HepG2 (cell line): ENCODE results near the gene DNAJC7. TPM values are rescaled to one million over a fixed set of nuclear protein-coding genes. Genes with fewer than 3 reads are reported as not detected.

Source experiments
- AGO2 ChIP-seq: fragments of 200-400 bp; formaldehyde crosslinking; optimal IDR thresholded peaks from 2 replicates; pipeline ENCODE3; 2017; ENCODE audit warnings: mild to moderate bottlenecking, low read depth, low read length, moderate library complexity
- CENPT ChIP-seq: sonication (generic); formaldehyde crosslinking; IDR thresholded peaks from 2 replicates; pipeline ENCODE4 v1.8.0; 2022; ENCODE audit warnings: low read depth, mild to moderate bottlenecking, moderate library complexity, missing genetic modification reagents
- NFAT5 ChIP-seq: sonication (generic); formaldehyde crosslinking; IDR thresholded peaks from 2 replicates; pipeline ENCODE4 v1.4.0; 2020; ENCODE audit warnings: missing genetic modification reagents
- PAXIP1 ChIP-seq: sonication (generic); formaldehyde crosslinking; conservative IDR thresholded peaks from 2 replicates; pipeline ENCODE4 v1.4.0; 2020; ENCODE audit warnings: mild to moderate bottlenecking, missing genetic modification reagents, moderate library complexity
- PBX2 ChIP-seq: IDR thresholded peaks from 2 replicates; pipeline ENCODE4 v1.6.1; 2016; ENCODE audit warnings: control low read depth
- SYNCRIP ChIP-seq: fragments of 200-400 bp; formaldehyde crosslinking; IDR thresholded peaks from 2 replicates; pipeline ENCODE4 v1.6.1; 2018; ENCODE audit warnings: mild to moderate bottlenecking, low read depth, low read length; ENCODE audit not compliant: insufficient read depth
- TFDP2 ChIP-seq: sonication (generic); formaldehyde crosslinking; IDR thresholded peaks from 2 replicates; pipeline ENCODE4 v1.4.0; 2020; ENCODE audit warnings: missing genetic modification reagents
- THAP8 ChIP-seq: sonication (generic); formaldehyde crosslinking; IDR thresholded peaks from 2 replicates; pipeline ENCODE4 v1.5.1; 2020; ENCODE audit warnings: missing genetic modification reagents, mild to moderate bottlenecking, borderline replicate concordance
- WIZ ChIP-seq: sonication (generic); formaldehyde crosslinking; IDR thresholded peaks from 2 replicates; pipeline ENCODE4 v1.5.1; 2020; ENCODE audit warnings: mild to moderate bottlenecking, missing genetic modification reagents
- ZBTB33 ChIP-seq: sonication (generic); formaldehyde crosslinking; IDR thresholded peaks from 2 replicates; pipeline ENCODE4 v1.4.0; 2020; ENCODE audit warnings: missing genetic modification reagents
- ZNF138 ChIP-seq: sonication (generic); formaldehyde crosslinking; IDR thresholded peaks from 2 replicates; pipeline ENCODE4 v1.5.0; 2020; ENCODE audit warnings: mild to moderate bottlenecking, low read depth, missing genetic modification reagents
- ZNF597 ChIP-seq: sonication (generic); formaldehyde crosslinking; IDR thresholded peaks from 2 replicates; pipeline ENCODE4 v1.5.0; 2020; ENCODE audit warnings: missing genetic modification reagents
- polyA plus RNA-seq, 8 experiments: library from polyadenylated mRNA; depleted of rRNA in 3 of 8; stranded (reverse) in 7 of 8; unstranded in 1 of 8; fragments of >200 nt; fragmentation: Illumina TruSeq in 4 of 8; extraction: Trizol in 4 of 8; gene quantifications; 2 replicates each; pipeline versions ENCODE4 v1.2.1 to v1.2.3, GENCODE V29; 2011 to 2016; ENCODE audit warnings: low read depth in 4 of 8, missing spikeins in 1 of 8, mixed read lengths in 1 of 8; ENCODE audit not compliant: insufficient read depth in 1 of 8
- total RNA-seq, 5 experiments: library from RNA; depleted of rRNA; stranded (reverse); fragments of >200 nt; fragmentation: Illumina TruSeq; extraction: Trizol; gene quantifications; 2 replicates each; pipeline ENCODE4 v1.2.3, GENCODE V29; 2016; ENCODE audit warnings: low read depth in 1 of 5

Gene DNAJC7
- total and polyA plus RNA-seq, 2 of the 13 experiments (the other 11 are each of a cell fraction or from before 2014, with no cell fraction given), result 47.7 to 132 TPM

GRCh38 chr17:41965694-41966462, 51.4 kb downstream of the DNAJC7 start (continued):
- TF ChIP-seq PAXIP1 (CRISPR knock-in tag), result no peak
- TF ChIP-seq PBX2 (CRISPR knock-in tag), result no peak
- peak; percentile 71 for TF ChIP-seq ZNF138 (CRISPR knock-in tag)
- no peak for TF ChIP-seq CENPT (CRISPR knock-in tag)
- no peak for TF ChIP-seq ZNF597 (CRISPR knock-in tag)
- TF ChIP-seq AGO2, result no peak
- TF ChIP-seq ZBTB33 (CRISPR knock-in tag), result no peak
- no peak for TF ChIP-seq TFDP2 (CRISPR knock-in tag)
- TF ChIP-seq THAP8 (CRISPR knock-in tag), result no peak
- TF ChIP-seq WIZ (CRISPR knock-in tag), result no peak
- no peak for TF ChIP-seq NFAT5 (CRISPR knock-in tag)
- no peak for TF ChIP-seq SYNCRIP
